ENCODE measurements around the gene SLC9C2. TPM values are rescaled to one million over a fixed set of nuclear protein-coding genes. Genes with fewer than 3 reads are reported as not detected.

Gene SLC9C2
- total RNA-seq, 1 experiment from 2014 or later = not detected

DNA sequence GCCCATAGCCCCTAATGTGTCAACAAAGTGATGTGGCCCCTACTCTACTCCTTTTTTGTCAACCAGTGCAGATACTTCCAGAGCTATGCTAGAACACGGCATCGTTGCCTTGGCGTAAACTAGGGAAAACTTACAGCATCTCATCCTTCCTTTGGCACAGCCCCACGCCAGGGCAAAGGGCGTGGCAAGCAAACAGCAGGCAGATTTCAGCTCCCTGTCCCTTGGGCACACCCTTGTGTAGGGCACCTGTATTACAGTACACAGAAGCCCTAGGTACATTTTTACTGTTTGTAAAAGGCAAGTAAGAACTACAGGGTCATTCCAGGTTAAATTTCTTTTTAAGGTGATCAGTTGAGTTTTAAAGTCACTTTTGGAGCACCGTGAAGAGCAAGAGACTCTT, 96.4 kb downstream of the SLC9C2 start:
- TF ChIP-seq EZH2 (IDR thresholded peaks at IDR 0.05; ENCODE audit: low read depth) = no peak
- TF ChIP-seq, protein P1, sequence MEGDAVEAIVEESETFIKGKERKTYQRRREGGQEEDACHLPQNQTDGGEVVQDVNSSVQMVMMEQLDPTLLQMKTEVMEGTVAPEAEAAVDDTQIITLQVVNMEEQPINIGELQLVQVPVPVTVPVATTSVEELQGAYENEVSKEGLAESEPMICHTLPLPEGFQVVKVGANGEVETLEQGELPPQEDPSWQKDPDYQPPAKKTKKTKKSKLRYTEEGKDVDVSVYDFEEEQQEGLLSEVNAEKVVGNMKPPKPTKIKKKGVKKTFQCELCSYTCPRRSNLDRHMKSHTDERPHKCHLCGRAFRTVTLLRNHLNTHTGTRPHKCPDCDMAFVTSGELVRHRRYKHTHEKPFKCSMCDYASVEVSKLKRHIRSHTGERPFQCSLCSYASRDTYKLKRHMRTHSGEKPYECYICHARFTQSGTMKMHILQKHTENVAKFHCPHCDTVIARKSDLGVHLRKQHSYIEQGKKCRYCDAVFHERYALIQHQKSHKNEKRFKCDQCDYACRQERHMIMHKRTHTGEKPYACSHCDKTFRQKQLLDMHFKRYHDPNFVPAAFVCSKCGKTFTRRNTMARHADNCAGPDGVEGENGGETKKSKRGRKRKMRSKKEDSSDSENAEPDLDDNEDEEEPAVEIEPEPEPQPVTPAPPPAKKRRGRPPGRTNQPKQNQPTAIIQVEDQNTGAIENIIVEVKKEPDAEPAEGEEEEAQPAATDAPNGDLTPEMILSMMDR (conservative IDR thresholded peaks at IDR 0.05) = peak; percentile 53
- peaks cover 23% of the 10 kb centered on the region for H3F3A ChIP-seq (ENCODE audit: insufficient read depth, low read depth)
- H3K4me3 ChIP-seq = no peak overlapping the region
- H3K27me3 ChIP-seq (ENCODE audit: insufficient read depth, low read depth) = no peaks in the 10 kb centered on the region
- no peak for DNase-seq
- no peak overlapping the region for H2AFZ ChIP-seq
- H3K27ac ChIP-seq = peak overlapping the region; percentile 84
- no peaks in the 10 kb centered on the region for H3K9me2 ChIP-seq (ENCODE audit: insufficient read depth)
- H3K9me3 ChIP-seq (ENCODE audit: insufficient read depth, low read depth) = no peaks in the 10 kb centered on the region
- peaks cover 45% of the 10 kb centered on the region for H3K4me1 ChIP-seq (replicated peaks; ENCODE audit: insufficient read depth)
- no peaks in the 10 kb centered on the region for H3K79me2 ChIP-seq (ENCODE audit: low read depth)
- intact Hi-C loops (cut with micrococcal nuclease; ENCODE audit: unreplicated experiment) = loop anchor here (10.0 kb wide), 1 partner anchor 208 kb away; the partner anchor contains the start of gene KLHL20
- H3K36me3 ChIP-seq (ENCODE audit: low read depth) = no peaks in the 10 kb centered on the region
- ChIA-PET CTCF (no interaction called here), POLR2A (ENCODE audit: unreplicated experiment) (interaction anchor here (0.7 to 1.0 kb wide), 2 partner anchors 10 to 208 kb away, joined by 3 read pairs; partner anchors contain the start of gene KLHL20)
- no peaks in the 10 kb centered on the region for H4K20me1 ChIP-seq (ENCODE audit: insufficient read depth)
- peak overlapping the region; percentile 75 for H3K4me2 ChIP-seq
- no TSS peak for BruUV-seq (replicated peaks)

DNA sequence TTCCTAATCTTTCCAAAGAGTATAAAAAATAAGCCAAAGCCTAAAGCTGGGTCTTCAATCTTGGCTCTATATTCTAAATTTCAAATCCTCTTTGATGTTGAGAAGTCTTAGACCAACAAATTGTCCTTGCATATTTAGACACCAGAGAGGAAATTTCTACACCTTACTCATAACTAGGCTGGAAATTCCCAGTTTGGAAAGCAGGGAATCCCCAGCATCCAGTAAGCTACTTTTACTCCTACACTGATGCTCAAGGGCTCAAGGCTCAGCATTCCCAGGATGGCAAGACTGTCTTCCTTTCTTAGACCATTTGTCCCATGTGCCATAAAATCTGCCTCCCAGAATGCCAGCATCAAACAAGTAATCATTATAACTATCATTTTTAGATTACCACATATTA, 97.5 kb downstream of the SLC9C2 start:
- Histone ChIP-seq H3K79me2 (ENCODE audit: low read depth) (no peaks in the 10 kb centered on the region), H3K4me1 (replicated peaks; ENCODE audit: insufficient read depth) (peaks cover 45% of the 10 kb centered on the region), H3K4me2 (no peak overlapping the region), H3F3A (ENCODE audit: insufficient read depth, low read depth) (peaks cover 23% of the 10 kb centered on the region), H3K4me3 (no peak overlapping the region), H3K27me3 (ENCODE audit: insufficient read depth, low read depth) (no peaks in the 10 kb centered on the region), H3K27ac (no peak overlapping the region), H2AFZ (no peak overlapping the region), H3K9me2 (ENCODE audit: insufficient read depth) (no peaks in the 10 kb centered on the region), H3K9me3 (ENCODE audit: insufficient read depth, low read depth) (no peaks in the 10 kb centered on the region), H4K20me1 (ENCODE audit: insufficient read depth) (no peaks in the 10 kb centered on the region), H3K36me3 (ENCODE audit: low read depth) (no peaks in the 10 kb centered on the region)
- TF ChIP-seq EZH2 (IDR thresholded peaks at IDR 0.05; ENCODE audit: low read depth) = no peak
- TF ChIP-seq, protein P1 (conservative IDR thresholded peaks at IDR 0.05) = no peak
- ChIA-PET POLR2A (ENCODE audit: unreplicated experiment) (no interaction called here), CTCF (no interaction called here)
- no peak for DNase-seq
- no TSS peak for BruUV-seq (replicated peaks)
- intact Hi-C loops (cut with micrococcal nuclease; ENCODE audit: unreplicated experiment) = loop anchor here (10.0 kb wide), 1 partner anchor 209 kb away; the partner anchor contains the start of gene KLHL20

DNA sequence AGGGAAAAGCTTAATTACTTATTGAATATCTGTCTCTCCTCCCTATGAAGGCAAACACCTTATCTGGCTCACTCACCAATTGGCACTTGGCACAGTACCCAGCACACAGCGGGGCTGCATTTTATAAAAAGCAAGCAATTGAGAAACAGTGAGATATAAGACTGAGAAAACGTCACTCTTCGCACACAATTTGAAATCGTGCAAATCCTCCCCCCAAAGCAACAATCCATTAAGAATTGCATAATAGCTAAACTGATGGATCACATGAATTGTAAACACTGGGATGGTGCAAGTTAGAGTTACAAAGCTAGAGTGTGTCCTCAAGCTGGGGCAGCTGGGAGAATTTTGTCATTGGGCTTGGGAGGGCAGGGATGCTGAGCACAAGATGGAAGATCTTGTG, 98.6 kb downstream of the SLC9C2 start:
- H3K27me3 ChIP-seq (ENCODE audit: insufficient read depth, low read depth) = no peaks in the 10 kb centered on the region
- H3K4me2 ChIP-seq = no peak overlapping the region
- H3K9me3 ChIP-seq (ENCODE audit: insufficient read depth, low read depth) = no peaks in the 10 kb centered on the region
- no peak overlapping the region for H3K4me3 ChIP-seq
- no peak for TF ChIP-seq EZH2 (IDR thresholded peaks at IDR 0.05; ENCODE audit: low read depth)
- TF ChIP-seq, protein P1 (conservative IDR thresholded peaks at IDR 0.05) = no peak
- H3K9me2 ChIP-seq (ENCODE audit: insufficient read depth) = no peaks in the 10 kb centered on the region
- no TSS peak for BruUV-seq (replicated peaks)
- POLR2A ChIA-PET (ENCODE audit: unreplicated experiment) = no interaction called here
- intact Hi-C loops (cut with micrococcal nuclease; ENCODE audit: unreplicated experiment) = loop anchor here (10.0 kb wide), 1 partner anchor 211 kb away; the partner anchor contains the start of gene KLHL20
- CTCF ChIA-PET = no interaction called here
- no peak overlapping the region for H2AFZ ChIP-seq
- DNase-seq = no peak
- no peaks in the 10 kb centered on the region for H3K36me3 ChIP-seq (ENCODE audit: low read depth)
- no peaks in the 10 kb centered on the region for H4K20me1 ChIP-seq (ENCODE audit: insufficient read depth)
- no peaks in the 10 kb centered on the region for H3K79me2 ChIP-seq (ENCODE audit: low read depth)
- no peak overlapping the region for H3K27ac ChIP-seq
- peaks cover 44% of the 10 kb centered on the region for H3K4me1 ChIP-seq (replicated peaks; ENCODE audit: insufficient read depth)
- H3F3A ChIP-seq (ENCODE audit: insufficient read depth, low read depth) = peaks cover 23% of the 10 kb centered on the region
